Measurements from ENCODE around the gene LEMD2. TPM values are rescaled to one million over a fixed set of nuclear protein-coding genes. Genes with fewer than 3 reads are reported as not detected.

LEMD2 gene
- total RNA-seq, 5 donors from 2014 or later (not counting 1 experiment from before 2014, with no cell fraction given), result 115 to 125 (median 118) TPM

DNA sequence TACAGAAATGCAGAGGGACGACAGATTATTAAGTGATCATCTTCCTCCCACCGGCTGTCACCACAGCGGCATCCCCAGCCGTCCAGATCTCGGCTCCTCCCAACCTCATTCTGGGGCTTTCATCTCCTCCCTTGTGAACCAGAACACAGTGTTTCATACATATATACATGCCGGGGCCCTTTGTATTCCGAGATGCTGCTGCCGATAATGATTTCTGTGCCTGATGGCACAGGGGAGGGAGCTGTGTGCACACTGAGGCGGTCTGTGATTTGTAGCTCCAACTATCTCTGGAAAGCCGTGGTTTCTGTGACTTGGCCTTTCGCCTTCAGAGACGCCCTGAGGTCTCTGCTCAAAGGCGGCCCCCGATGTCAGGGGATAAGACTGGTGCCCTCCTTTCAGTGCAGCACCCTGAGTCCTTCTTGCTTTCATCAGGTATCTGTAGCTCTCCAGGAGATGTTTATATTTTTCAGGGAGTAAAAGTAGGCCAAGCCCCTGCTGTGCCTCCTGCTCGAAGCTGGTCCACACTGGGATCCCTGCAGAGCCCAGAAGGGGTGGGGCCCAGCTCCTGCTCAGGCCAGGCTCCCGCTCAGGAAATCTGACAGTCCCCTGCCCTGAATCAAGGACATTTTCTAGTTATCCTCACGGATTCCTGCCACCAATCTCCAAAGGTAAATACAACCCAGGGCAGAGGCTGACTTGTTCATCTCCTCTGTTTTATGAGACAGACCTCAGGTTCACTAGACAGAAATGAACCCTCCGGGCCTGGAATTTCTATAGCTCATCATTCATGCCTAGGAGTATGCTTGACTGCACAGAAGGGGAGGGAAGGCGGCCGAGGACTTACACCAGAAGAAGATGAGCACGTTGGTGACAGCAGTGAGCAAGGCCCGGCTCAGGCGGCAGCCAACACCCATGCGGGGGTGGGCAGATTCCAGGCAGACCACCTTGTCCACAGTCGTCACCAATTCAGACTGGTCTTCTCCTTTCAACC, 11.2 kb downstream of the LEMD2 start:
- POLR2A ChIA-PET, result interaction anchor here in 1 of 2 donors (0.6 kb wide), 2 partner anchors 8 to 252 kb away, joined by 3 read pairs; no protein-coding TSS in a partner anchor
- Mint-ChIP-seq H3K36me3 (peaks cover 66% of the 10 kb centered on the region), H3K27ac (no peak overlapping the region), H3K27me3 (no peaks in the 10 kb centered on the region), H3K4me1 (peaks cover 2 to 18% (median 12%) of the 10 kb centered on the region in 3 donors), H3K9me3 (no peaks in the 10 kb centered on the region), H3K4me3 (no peak overlapping the region)
- H3K27me3 ChIP-seq (replicated peaks in 1 of 2; ENCODE audit: control insufficient read depth in 2 of 2, extremely low read depth in 1 of 2, insufficient read depth in 2 of 2, low read length in 1 of 2), result no peaks in the 10 kb centered on the region
- H3K4me3 ChIP-seq (ENCODE audit: control insufficient read depth in 1 of 2, extremely low read depth in 1 of 2, low read length in 1 of 2), result no peak overlapping the region
- H3K36me3 ChIP-seq (ENCODE audit: control insufficient read depth in 2 of 2, extremely low read depth in 1 of 2, insufficient read depth in 1 of 2, low read length in 1 of 2), result peaks cover 41 to 93% of the 10 kb centered on the region in 2 donors
- CTCF ChIA-PET, result no interaction called here
- DNase-seq, result no peak
- H3K27ac ChIP-seq (ENCODE audit: low read length), result no peak overlapping the region
- WGBS (ENCODE audit: insufficient coverage), result 99% methylated on average over 18 of the region's 25 CpGs
- no peaks in the 10 kb centered on the region for H3K9me3 ChIP-seq
- ATAC-seq (replicated peaks in 1 of 4), result no peak
- peaks cover 0 to 8% of the 10 kb centered on the region in 2 experiments for H3K4me1 ChIP-seq (ENCODE audit: control insufficient read depth in 1 of 2, extremely low read depth in 1 of 2, insufficient read depth in 2 of 2, low read length in 2 of 2)

DNA sequence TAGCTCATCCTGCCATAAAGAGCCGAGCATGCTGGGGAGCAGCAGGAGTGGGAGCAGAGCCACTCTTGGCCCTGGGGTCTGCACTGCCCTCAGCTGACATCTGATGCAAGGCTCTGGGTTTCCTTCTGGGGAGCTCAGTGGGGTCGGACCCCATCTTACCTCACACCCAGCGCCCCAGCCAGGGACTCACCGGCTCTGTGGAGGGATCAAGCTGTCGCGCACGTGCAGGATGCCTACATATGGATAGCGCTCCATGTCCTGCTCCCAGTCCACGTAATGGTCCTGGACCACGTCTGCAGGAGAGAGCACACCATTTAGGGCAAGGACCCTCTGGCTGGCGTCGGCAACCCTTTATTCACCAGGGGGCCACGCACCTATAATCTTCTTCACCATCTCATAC, 12.2 kb downstream of the LEMD2 start:
- Histone ChIP-seq H3K36me3 (ENCODE audit: control insufficient read depth in 2 of 2, extremely low read depth in 1 of 2, insufficient read depth in 1 of 2, low read length in 1 of 2) (peaks cover 36 to 93% of the 10 kb centered on the region in 2 donors), H3K4me1 (ENCODE audit: control insufficient read depth in 1 of 2, extremely low read depth in 1 of 2, insufficient read depth in 2 of 2, low read length in 2 of 2) (peaks cover 0 to 13% of the 10 kb centered on the region in 2 experiments), H3K4me3 (ENCODE audit: control insufficient read depth in 1 of 2, extremely low read depth in 1 of 2, low read length in 1 of 2) (no peak overlapping the region), H3K27ac (ENCODE audit: low read length) (no peak overlapping the region), H3K9me3 (no peaks in the 10 kb centered on the region), H3K27me3 (replicated peaks in 1 of 2; ENCODE audit: control insufficient read depth in 2 of 2, extremely low read depth in 1 of 2, insufficient read depth in 2 of 2, low read length in 1 of 2) (no peaks in the 10 kb centered on the region)
- CTCF ChIA-PET, result no interaction called here
- POLR2A ChIA-PET, result interaction anchor here in 1 of 2 donors (0.6 kb wide), 1 partner anchor 253 kb away, joined by 3 read pairs; no protein-coding TSS in a partner anchor
- Mint-ChIP-seq H3K27me3 (no peaks in the 10 kb centered on the region), H3K4me1 (peaks cover 6 to 14% (median 9%) of the 10 kb centered on the region in 3 donors), H3K27ac (no peak overlapping the region), H3K4me3 (no peak overlapping the region), H3K9me3 (no peaks in the 10 kb centered on the region), H3K36me3 (peaks cover 61% of the 10 kb centered on the region)
- WGBS (ENCODE audit: insufficient coverage), result 96% methylated on average over 11 of the region's 13 CpGs
- DNase-seq, result no peak
- ATAC-seq (replicated peaks in 1 of 4), result no peak

DNA sequence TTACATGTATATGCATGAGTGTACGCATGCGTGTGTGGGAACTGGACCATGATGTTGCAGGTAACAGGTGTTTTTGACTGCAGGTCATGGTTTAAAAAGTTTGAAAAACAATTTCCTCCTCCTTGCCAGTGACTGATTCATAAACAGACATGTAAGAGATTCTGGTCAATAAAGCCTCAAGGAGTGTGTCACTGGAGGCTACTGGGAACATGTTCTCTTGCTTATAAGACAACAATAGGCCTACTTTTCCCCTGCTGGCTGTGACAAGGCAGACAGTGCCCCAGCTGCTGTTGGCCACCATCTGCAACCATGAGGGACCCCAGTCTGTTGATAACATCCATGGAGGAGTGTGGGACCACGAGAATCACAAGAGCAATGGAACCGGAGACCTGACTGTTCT, 12.7 kb downstream of the LEMD2 start:
- CTCF ChIA-PET, result no interaction called here
- DNase-seq (no peak), ATAC-seq (replicated peaks in 1 of 4) (no peak)
- H3K4me1 ChIP-seq (ENCODE audit: control insufficient read depth in 1 of 2, extremely low read depth in 1 of 2, insufficient read depth in 2 of 2, low read length in 2 of 2), result peaks cover 0 to 14% of the 10 kb centered on the region in 2 experiments
- no peak overlapping the region for H3K27ac ChIP-seq (ENCODE audit: low read length)
- no peak overlapping the region for H3K4me3 Mint-ChIP-seq
- H3K9me3 Mint-ChIP-seq, result no peaks in the 10 kb centered on the region
- H3K36me3 Mint-ChIP-seq, result peaks cover 60% of the 10 kb centered on the region
- 100% methylated on average over 1 of the region's 4 CpGs for WGBS (ENCODE audit: insufficient coverage)
- no peak overlapping the region for H3K27ac Mint-ChIP-seq
- no peak overlapping the region for H3K4me3 ChIP-seq (ENCODE audit: control insufficient read depth in 1 of 2, extremely low read depth in 1 of 2, low read length in 1 of 2)
- POLR2A ChIA-PET, result interaction anchor here in 1 of 2 donors (0.6 kb wide), 1 partner anchor 966 kb away, joined by 3 read pairs; no protein-coding TSS in a partner anchor
- peaks cover 35 to 90% of the 10 kb centered on the region in 2 donors for H3K36me3 ChIP-seq (ENCODE audit: control insufficient read depth in 2 of 2, extremely low read depth in 1 of 2, insufficient read depth in 1 of 2, low read length in 1 of 2)
- H3K9me3 ChIP-seq, result no peaks in the 10 kb centered on the region
- H3K27me3 ChIP-seq (replicated peaks in 1 of 2; ENCODE audit: control insufficient read depth in 2 of 2, extremely low read depth in 1 of 2, insufficient read depth in 2 of 2, low read length in 1 of 2), result no peaks in the 10 kb centered on the region
- H3K27me3 Mint-ChIP-seq, result no peaks in the 10 kb centered on the region
- H3K4me1 Mint-ChIP-seq, result peaks cover 10 to 15% (median 11%) of the 10 kb centered on the region in 3 donors

DNA sequence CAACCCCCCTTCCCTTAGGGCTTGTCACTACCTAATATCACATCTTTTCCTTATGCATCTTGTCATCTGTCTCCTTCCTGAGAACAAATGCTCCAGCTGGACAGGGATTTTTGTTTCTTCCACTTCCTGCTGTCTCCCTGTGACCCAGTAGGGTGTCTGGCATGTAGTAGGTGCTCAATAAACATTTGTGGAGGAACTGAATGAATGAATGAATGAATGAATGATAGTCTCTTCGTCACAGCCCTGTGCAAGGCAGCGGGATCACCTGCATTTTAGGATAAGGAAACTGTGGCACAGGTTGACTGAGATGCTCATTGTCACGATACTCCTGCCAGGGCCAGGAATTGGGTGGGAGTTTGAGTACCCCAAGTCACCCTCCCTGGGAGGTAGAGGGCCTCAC, 14.2 kb downstream of the LEMD2 start:
- Histone ChIP-seq H3K27ac (ENCODE audit: low read length) (no peak overlapping the region), H3K36me3 (ENCODE audit: control insufficient read depth in 2 of 2, extremely low read depth in 1 of 2, insufficient read depth in 1 of 2, low read length in 1 of 2) (peaks cover 27 to 77% of the 10 kb centered on the region in 2 donors), H3K27me3 (replicated peaks in 1 of 2; ENCODE audit: control insufficient read depth in 2 of 2, extremely low read depth in 1 of 2, insufficient read depth in 2 of 2, low read length in 1 of 2) (peaks cover 0 to 3% of the 10 kb centered on the region in 2 experiments), H3K9me3 (no peaks in the 10 kb centered on the region), H3K4me3 (ENCODE audit: control insufficient read depth in 1 of 2, extremely low read depth in 1 of 2, low read length in 1 of 2) (no peak overlapping the region), H3K4me1 (ENCODE audit: control insufficient read depth in 1 of 2, extremely low read depth in 1 of 2, insufficient read depth in 2 of 2, low read length in 2 of 2) (peaks cover 0 to 14% of the 10 kb centered on the region in 2 experiments)
- Mint-ChIP-seq H3K36me3 (peaks cover 47% of the 10 kb centered on the region), H3K27me3 (no peaks in the 10 kb centered on the region), H3K27ac (no peak overlapping the region), H3K4me3 (no peak overlapping the region), H3K9me3 (no peaks in the 10 kb centered on the region), H3K4me1 (peaks cover 6 to 12% (median 11%) of the 10 kb centered on the region in 3 donors)
- DNase-seq (no peak), ATAC-seq (replicated peaks in 1 of 4) (no peak)
- CTCF ChIA-PET, result interaction anchor here in 1 of 2 donors (0.6 to 0.7 kb wide), 2 partner anchors 21 to 254 kb away, joined by 4 to 9 read pairs; no protein-coding TSS in a partner anchor
- 100% methylated on average over 2 of the region's 3 CpGs for WGBS (ENCODE audit: insufficient coverage)
- POLR2A ChIA-PET, result interaction anchor here in 1 of 2 donors (0.7 kb wide), 1 partner anchor 1328 kb away, joined by 5 read pairs; no protein-coding TSS in a partner anchor

DNA sequence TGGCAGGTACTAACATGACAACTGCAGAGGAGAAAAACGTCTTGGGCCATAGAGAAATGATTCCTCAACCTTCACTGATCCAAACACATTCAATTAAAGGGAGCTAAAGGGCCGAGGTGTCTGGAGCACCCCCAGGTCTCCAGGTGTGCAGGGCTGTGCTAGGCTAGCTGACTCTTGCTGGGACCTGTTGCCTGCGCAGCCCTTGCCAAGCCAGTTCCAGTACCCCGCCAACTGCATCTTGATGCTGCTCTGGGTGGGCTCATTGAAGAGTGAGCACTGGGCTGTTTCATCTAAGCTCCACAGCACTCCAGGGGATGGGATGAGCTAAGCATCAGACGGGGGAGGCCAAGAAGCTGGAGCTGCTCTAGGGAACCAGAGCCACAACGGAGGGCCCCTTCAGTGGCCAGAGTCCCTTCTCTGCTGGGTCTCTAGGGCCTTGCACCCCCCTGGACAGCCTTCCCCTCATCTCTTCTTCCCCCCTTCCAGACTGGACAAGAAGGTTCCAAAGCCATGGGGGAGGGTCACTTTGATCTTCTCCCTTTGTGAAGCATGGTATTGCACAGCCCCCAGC, 15.9 kb downstream of the LEMD2 start:
- ChIA-PET CTCF (interaction anchor here in 1 of 2 donors (0.9 to 2.2 kb wide), 2 partner anchors 252 to 255 kb away, joined by 6 to 10 read pairs; no protein-coding TSS in a partner anchor), POLR2A (no interaction called here)
- no peak for ATAC-seq (replicated peaks in 1 of 4)
- no peak for DNase-seq
- Histone ChIP-seq H3K27me3 (replicated peaks in 1 of 2; ENCODE audit: control insufficient read depth in 2 of 2, extremely low read depth in 1 of 2, insufficient read depth in 2 of 2, low read length in 1 of 2) (peaks cover 0 to 15% of the 10 kb centered on the region in 2 experiments), H3K27ac (ENCODE audit: low read length) (no peak overlapping the region), H3K4me3 (ENCODE audit: control insufficient read depth in 1 of 2, extremely low read depth in 1 of 2, low read length in 1 of 2) (no peak overlapping the region), H3K36me3 (ENCODE audit: control insufficient read depth in 2 of 2, extremely low read depth in 1 of 2, insufficient read depth in 1 of 2, low read length in 1 of 2) (peaks cover 21 to 59% of the 10 kb centered on the region in 2 donors), H3K9me3 (no peaks in the 10 kb centered on the region), H3K4me1 (ENCODE audit: control insufficient read depth in 1 of 2, extremely low read depth in 1 of 2, insufficient read depth in 2 of 2, low read length in 2 of 2) (peaks cover 0 to 20% of the 10 kb centered on the region in 2 experiments)
- peaks cover 36% of the 10 kb centered on the region for H3K36me3 Mint-ChIP-seq
- no peak overlapping the region for H3K4me3 Mint-ChIP-seq
- no peaks in the 10 kb centered on the region for H3K9me3 Mint-ChIP-seq
- peaks cover 0 to 4% of the 10 kb centered on the region in 2 donors for H3K27me3 Mint-ChIP-seq
- peaks cover 10 to 15% (median 14%) of the 10 kb centered on the region in 3 donors for H3K4me1 Mint-ChIP-seq
- no peak overlapping the region for H3K27ac Mint-ChIP-seq
- WGBS (ENCODE audit: insufficient coverage), result 93% methylated on average over 3 of the region's 6 CpGs

All from T-cell (primary cell).